SK-N-SH (cell line): ENCODE results near the gene CTNNA3. TPM values are rescaled to one million over a fixed set of nuclear protein-coding genes. Genes with fewer than 3 reads are reported as not detected.

Experiments
- CTCF ChIA-PET: fragments of 300-600, 350-600 bp; formaldehyde crosslinking; extraction: SDS; loops from one replicate; lab custom pipeline; 2021; lab: Yijun Ruan, JAX
- POLR2A ChIA-PET: fragments of 350-600 bp; sonication (Branson Sonifier 250); formaldehyde crosslinking; extraction: SDS; loops from one replicate; lab custom pipeline; 2020; ENCODE audit warnings: antibody characterized with exemption, inconsistent platforms; lab: Yijun Ruan, JAX
- DNase-seq: peaks from one replicate; pipeline ENCODE4 v3.0.0; 2012
- H2AFZ ChIP-seq: fragments of 200-600 bp; sonication (generic); 2 replicates; pipeline ENCODE4 v1.8.1; 2016; ENCODE audit warnings: antibody characterized with exemption, mild to moderate bottlenecking, low read depth
- H3F3A ChIP-seq: fragments of 200-600 bp; sonication (generic); replicated peaks from 2 replicates; pipeline ENCODE3; 2016; ENCODE audit warnings: antibody characterized with exemption, mild to moderate bottlenecking; ENCODE audit not compliant: insufficient read depth
- H3K27ac ChIP-seq, 2 experiments: fragments of 200-500 bp in 1 of 2; fragments of 200-600 bp in 1 of 2; sonication (Bioruptor generic) in 1 of 2; sonication (generic), shearing (Covaris generic) in 1 of 2; 2 replicates each; pipeline versions ENCODE4 v1.5.1 to v1.6.1; 2014 to 2016; ENCODE audit warnings: low read depth in 2 of 2, inconsistent platforms in 1 of 2, low read length in 1 of 2, mild to moderate bottlenecking in 1 of 2, mixed read lengths in 1 of 2
- H3K27me3 ChIP-seq: fragments of 200-600 bp; sonication (generic), shearing (Covaris generic); 2 replicates; pipeline ENCODE4 v1.6.1; 2016; ENCODE audit warnings: mixed run types; ENCODE audit not compliant: insufficient read depth
- H3K36me3 ChIP-seq, 2 experiments: fragments of 200-500 bp in 1 of 2; fragments of 200-600 bp in 1 of 2; sonication (Bioruptor generic) in 1 of 2; sonication (generic) in 1 of 2; replicated peaks in 1 of 2; 2 replicates each; pipeline versions ENCODE3 to v1.5.1; 2014 to 2016; ENCODE audit warnings: low read length in 1 of 2, mild to moderate bottlenecking in 1 of 2; ENCODE audit not compliant: insufficient read depth in 2 of 2, control insufficient read depth in 1 of 2
- H3K4me1 ChIP-seq, 2 experiments: fragments of 200-500 bp in 1 of 2; fragments of 200-600 bp in 1 of 2; sonication (Bioruptor generic) in 1 of 2; sonication (generic), shearing (Covaris generic) in 1 of 2; 2 replicates each; pipeline versions ENCODE4 v1.5.1 to v1.6.1; 2014 to 2016; ENCODE audit warnings: low read depth in 1 of 2, low read length in 1 of 2, mixed run types in 1 of 2; ENCODE audit not compliant: insufficient read depth in 2 of 2, control insufficient read depth in 1 of 2
- H3K4me2 ChIP-seq: fragments of 200-600 bp; sonication (generic), shearing (Covaris generic); 2 replicates; pipeline ENCODE4 v1.6.1; 2017; ENCODE audit warnings: mixed run types
- H3K4me3 ChIP-seq, 2 experiments: fragments of 200-500 bp in 1 of 2; fragments of 200-600 bp in 1 of 2; sonication (Bioruptor generic) in 1 of 2; sonication (generic), shearing (Covaris generic) in 1 of 2; 2 replicates each; pipeline versions ENCODE4 v1.5.1 to v1.8.1; 2014 to 2016; ENCODE audit warnings: low read depth in 2 of 2, inconsistent platforms in 1 of 2, low read length in 1 of 2, mild to moderate bottlenecking in 1 of 2, mixed read lengths in 1 of 2, moderate library complexity in 1 of 2
- H3K79me2 ChIP-seq: fragments of 200-600 bp; sonication (generic); 2 replicates; pipeline ENCODE4 v1.8.1; 2017; ENCODE audit warnings: mild to moderate bottlenecking; ENCODE audit not compliant: insufficient read depth
- H3K9ac ChIP-seq: fragments of 200-600 bp; sonication (generic); 2 replicates; pipeline ENCODE4 v1.6.1; 2017; ENCODE audit warnings: mixed run types
- H3K9me2 ChIP-seq: fragments of 200-600 bp; sonication (generic); 2 replicates; pipeline ENCODE4 v1.6.1; 2017; ENCODE audit warnings: mixed run types
- H3K9me3 ChIP-seq: fragments of 200-600 bp; sonication (generic); 2 replicates; pipeline ENCODE4 v1.6.1; 2017; ENCODE audit warnings: mixed run types, mild to moderate bottlenecking, moderate library complexity
- H4K20me1 ChIP-seq: fragments of 200-600 bp; sonication (generic); 2 replicates; pipeline ENCODE4 v1.6.1; 2017; ENCODE audit warnings: mild to moderate bottlenecking, mixed run types; ENCODE audit not compliant: insufficient read depth
- EP300 ChIP-seq, 2 experiments: IDR thresholded peaks; 2 replicates each; pipeline versions ENCODE4 v1.4.0 to v1.6.1; 2012; ENCODE audit warnings: borderline replicate concordance in 1 of 2, low read depth in 1 of 2, low read length in 1 of 2
- EZH2phosphoT487 ChIP-seq: fragments of 200-600 bp; sonication (generic); IDR thresholded peaks from 2 replicates; pipeline ENCODE4 v1.6.1; 2017; ENCODE audit warnings: low read depth, mixed run types, mild to moderate bottlenecking, antibody characterized with exemption, moderate library complexity, borderline replicate concordance
- FOSL2 ChIP-seq: IDR thresholded peaks from 2 replicates; pipeline ENCODE4 v1.4.0; 2012; ENCODE audit warnings: low read depth, mild to moderate bottlenecking, moderate library complexity, borderline replicate concordance
- FOXJ3 ChIP-seq: sonication (generic); formaldehyde crosslinking; IDR thresholded peaks from 2 replicates; pipeline ENCODE4 v1.5.1; 2020; ENCODE audit warnings: mild to moderate bottlenecking, missing genetic modification reagents
- FOXM1 ChIP-seq: IDR thresholded peaks from 2 replicates; pipeline ENCODE4 v1.4.0; 2012; ENCODE audit warnings: low read depth, mild to moderate bottlenecking
- GABPA ChIP-seq: IDR thresholded peaks from 2 replicates; pipeline ENCODE4 v1.4.0; 2012; ENCODE audit warnings: low read depth, mild to moderate bottlenecking
- GATA2 ChIP-seq: sonication (generic); formaldehyde crosslinking; IDR thresholded peaks from 2 replicates; pipeline ENCODE4 v1.5.0; 2020; ENCODE audit warnings: mild to moderate bottlenecking, missing genetic modification reagents
- JUND ChIP-seq: IDR thresholded peaks from 2 replicates; pipeline ENCODE4 v1.4.0; 2012
- MXI1 ChIP-seq: IDR thresholded peaks from 2 replicates; pipeline ENCODE4 v1.6.1; 2012; ENCODE audit warnings: mild to moderate bottlenecking, low read depth, low read length, improper control_type of control experiment
- POLR2AphosphoS5 ChIP-seq: IDR thresholded peaks from 2 replicates; pipeline ENCODE4 v1.6.1; 2012; ENCODE audit warnings: low read depth, low read length
- RCOR1 ChIP-seq: fragments of 150-350 bp; IDR thresholded peaks from 2 replicates; pipeline ENCODE4 v1.6.1; 2017; ENCODE audit warnings: antibody characterized with exemption, low read length
- RFX5 ChIP-seq: IDR thresholded peaks from 2 replicates; pipeline ENCODE4 v1.6.1; 2012; ENCODE audit warnings: mild to moderate bottlenecking, improper control_type of control experiment, low read length
- SIN3A ChIP-seq: IDR thresholded peaks from 2 replicates; pipeline ENCODE4 v1.6.1; 2012; ENCODE audit warnings: low read depth, mild to moderate bottlenecking, low read length, moderate library complexity, borderline replicate concordance
- TAF1 ChIP-seq: IDR thresholded peaks from 2 replicates; pipeline ENCODE4 v1.6.1; 2012; ENCODE audit warnings: low read depth, mild to moderate bottlenecking, low read length, moderate library complexity, borderline replicate concordance
- TEAD4 ChIP-seq: IDR thresholded peaks from 2 replicates; pipeline ENCODE4 v1.4.0; 2012; ENCODE audit warnings: mild to moderate bottlenecking, borderline replicate concordance; ENCODE audit not compliant: insufficient read depth
- YY1 ChIP-seq: IDR thresholded peaks from 2 replicates; pipeline ENCODE4 v1.4.0; 2012; ENCODE audit warnings: low read depth, mild to moderate bottlenecking
- WGBS: methylation state at CpG from one replicate; pipeline ENCODE4 v1.1.6; 2017; ENCODE audit warnings: low lambda C conversion rate; 5-methylcytosine and 5-hydroxymethylcytosine counted together
- polyA plus RNA-seq, 3 experiments: library from polyadenylated mRNA; depleted of rRNA; stranded (reverse); fragments of >200 nt; gene quantifications; 2 replicates each; pipeline ENCODE4 v1.2.3, GENCODE V29; 2012
- TF ChIP-seq, protein P1 (sequence below): IDR thresholded peaks from 2 replicates; pipeline ENCODE4; 2012
- TF ChIP-seq, protein P2 (sequence below): IDR thresholded peaks from 2 replicates; pipeline ENCODE4 v1.4.0; 2012; ENCODE audit warnings: low read depth, borderline replicate concordance
- TF ChIP-seq, protein P3 (sequence below): IDR thresholded peaks from 2 replicates; pipeline ENCODE4 v1.6.1; 2012; ENCODE audit warnings: mild to moderate bottlenecking, low read depth, low read length, moderate library complexity
- TF ChIP-seq, protein P4 (sequence below): IDR thresholded peaks from 2 replicates; pipeline ENCODE4 v1.4.0; 2012; ENCODE audit warnings: low read depth

CTNNA3 gene
- polyA plus RNA-seq, 1 of the 3 experiments (the other 2 are of a cell fraction), result not detected

DNA sequence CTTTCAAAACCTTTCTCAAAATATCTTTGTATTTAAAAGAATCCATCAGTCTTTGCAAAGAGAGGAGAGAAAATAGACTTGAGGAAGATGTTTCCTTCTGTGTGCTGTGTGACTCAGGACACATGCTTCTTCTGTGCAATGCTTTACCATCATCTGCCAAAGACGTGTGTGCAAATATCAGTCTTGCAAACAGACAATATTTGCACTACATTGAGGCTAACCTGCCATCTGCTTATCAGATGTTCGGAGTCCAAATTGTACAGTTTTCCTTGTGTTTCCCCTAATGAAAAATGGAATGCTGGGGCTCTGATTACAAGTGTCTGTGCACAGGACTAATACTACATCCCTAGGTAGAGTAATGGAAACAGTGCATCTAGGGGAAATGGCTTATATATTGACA, 1123.3 kb downstream of the CTNNA3 start (continued):
- TF ChIP-seq, protein P1, sequence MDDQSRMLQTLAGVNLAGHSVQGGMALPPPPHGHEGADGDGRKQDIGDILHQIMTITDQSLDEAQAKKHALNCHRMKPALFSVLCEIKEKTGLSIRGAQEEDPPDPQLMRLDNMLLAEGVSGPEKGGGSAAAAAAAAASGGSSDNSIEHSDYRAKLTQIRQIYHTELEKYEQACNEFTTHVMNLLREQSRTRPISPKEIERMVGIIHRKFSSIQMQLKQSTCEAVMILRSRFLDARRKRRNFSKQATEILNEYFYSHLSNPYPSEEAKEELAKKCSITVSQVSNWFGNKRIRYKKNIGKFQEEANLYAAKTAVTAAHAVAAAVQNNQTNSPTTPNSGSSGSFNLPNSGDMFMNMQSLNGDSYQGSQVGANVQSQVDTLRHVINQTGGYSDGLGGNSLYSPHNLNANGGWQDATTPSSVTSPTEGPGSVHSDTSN, result no peak
- TF ChIP-seq YY1, result no peak
- TF ChIP-seq, protein P2, sequence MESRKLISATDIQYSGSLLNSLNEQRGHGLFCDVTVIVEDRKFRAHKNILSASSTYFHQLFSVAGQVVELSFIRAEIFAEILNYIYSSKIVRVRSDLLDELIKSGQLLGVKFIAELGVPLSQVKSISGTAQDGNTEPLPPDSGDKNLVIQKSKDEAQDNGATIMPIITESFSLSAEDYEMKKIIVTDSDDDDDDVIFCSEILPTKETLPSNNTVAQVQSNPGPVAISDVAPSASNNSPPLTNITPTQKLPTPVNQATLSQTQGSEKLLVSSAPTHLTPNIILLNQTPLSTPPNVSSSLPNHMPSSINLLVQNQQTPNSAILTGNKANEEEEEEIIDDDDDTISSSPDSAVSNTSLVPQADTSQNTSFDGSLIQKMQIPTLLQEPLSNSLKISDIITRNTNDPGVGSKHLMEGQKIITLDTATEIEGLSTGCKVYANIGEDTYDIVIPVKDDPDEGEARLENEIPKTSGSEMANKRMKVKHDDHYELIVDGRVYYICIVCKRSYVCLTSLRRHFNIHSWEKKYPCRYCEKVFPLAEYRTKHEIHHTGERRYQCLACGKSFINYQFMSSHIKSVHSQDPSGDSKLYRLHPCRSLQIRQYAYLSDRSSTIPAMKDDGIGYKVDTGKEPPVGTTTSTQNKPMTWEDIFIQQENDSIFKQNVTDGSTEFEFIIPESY, result no peak
- TF ChIP-seq RCOR1, result no peak
- TF ChIP-seq MXI1, result no peak

DNA sequence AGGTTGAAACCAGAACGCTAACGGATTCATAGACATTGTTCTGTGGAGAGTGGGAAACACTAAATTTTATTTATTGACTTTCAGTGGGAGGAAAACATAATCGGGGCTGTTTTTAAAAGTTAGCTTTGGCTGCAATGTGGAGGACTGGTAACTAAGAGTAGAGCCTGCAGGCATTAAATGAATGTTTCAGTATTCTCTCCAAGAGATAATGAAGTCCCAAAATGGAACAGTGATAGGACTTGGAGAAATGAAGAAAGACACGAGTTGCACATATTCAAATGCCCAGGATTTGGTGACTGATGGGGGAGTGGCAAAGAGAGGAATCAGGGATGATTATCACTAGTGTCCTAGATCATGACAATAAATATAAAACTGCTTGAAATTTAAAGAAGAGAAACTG, 1130.0 kb downstream of the CTNNA3 start:
- Histone ChIP-seq H3K9me3 (no peaks in the 10 kb centered on the region), H4K20me1 (no peaks in the 10 kb centered on the region), H2AFZ (no peak overlapping the region), H3K4me1 (no peaks in the 10 kb centered on the region), H3K9me2 (no peaks in the 10 kb centered on the region), H3K27ac (no peak overlapping the region), H3K36me3 (no peaks in the 10 kb centered on the region), H3K4me2 (no peak overlapping the region), H3K4me3 (no peak overlapping the region), H3K27me3 (no peaks in the 10 kb centered on the region), H3F3A (no peaks in the 10 kb centered on the region), H3K9ac (no peak overlapping the region), H3K79me2 (no peaks in the 10 kb centered on the region)
- no peak for DNase-seq
- TF ChIP-seq POLR2AphosphoS5 (no peak), EZH2phosphoT487 (no peak), MXI1 (no peak), SIN3A (no peak), EP300 (IDR thresholded peaks at IDR 0.05; ENCODE audit: borderline replicate concordance in 1 of 2, low read depth in 1 of 2, low read length in 1 of 2) (no peak), JUND (no peak), TAF1 (no peak), GATA2 (CRISPR knock-in tag) (no peak), GABPA (no peak), TEAD4 (no peak), FOSL2 (no peak), RFX5 (no peak), YY1 (no peak), FOXJ3 (CRISPR knock-in tag) (no peak), FOXM1 (no peak)
- TF ChIP-seq, protein P3, sequence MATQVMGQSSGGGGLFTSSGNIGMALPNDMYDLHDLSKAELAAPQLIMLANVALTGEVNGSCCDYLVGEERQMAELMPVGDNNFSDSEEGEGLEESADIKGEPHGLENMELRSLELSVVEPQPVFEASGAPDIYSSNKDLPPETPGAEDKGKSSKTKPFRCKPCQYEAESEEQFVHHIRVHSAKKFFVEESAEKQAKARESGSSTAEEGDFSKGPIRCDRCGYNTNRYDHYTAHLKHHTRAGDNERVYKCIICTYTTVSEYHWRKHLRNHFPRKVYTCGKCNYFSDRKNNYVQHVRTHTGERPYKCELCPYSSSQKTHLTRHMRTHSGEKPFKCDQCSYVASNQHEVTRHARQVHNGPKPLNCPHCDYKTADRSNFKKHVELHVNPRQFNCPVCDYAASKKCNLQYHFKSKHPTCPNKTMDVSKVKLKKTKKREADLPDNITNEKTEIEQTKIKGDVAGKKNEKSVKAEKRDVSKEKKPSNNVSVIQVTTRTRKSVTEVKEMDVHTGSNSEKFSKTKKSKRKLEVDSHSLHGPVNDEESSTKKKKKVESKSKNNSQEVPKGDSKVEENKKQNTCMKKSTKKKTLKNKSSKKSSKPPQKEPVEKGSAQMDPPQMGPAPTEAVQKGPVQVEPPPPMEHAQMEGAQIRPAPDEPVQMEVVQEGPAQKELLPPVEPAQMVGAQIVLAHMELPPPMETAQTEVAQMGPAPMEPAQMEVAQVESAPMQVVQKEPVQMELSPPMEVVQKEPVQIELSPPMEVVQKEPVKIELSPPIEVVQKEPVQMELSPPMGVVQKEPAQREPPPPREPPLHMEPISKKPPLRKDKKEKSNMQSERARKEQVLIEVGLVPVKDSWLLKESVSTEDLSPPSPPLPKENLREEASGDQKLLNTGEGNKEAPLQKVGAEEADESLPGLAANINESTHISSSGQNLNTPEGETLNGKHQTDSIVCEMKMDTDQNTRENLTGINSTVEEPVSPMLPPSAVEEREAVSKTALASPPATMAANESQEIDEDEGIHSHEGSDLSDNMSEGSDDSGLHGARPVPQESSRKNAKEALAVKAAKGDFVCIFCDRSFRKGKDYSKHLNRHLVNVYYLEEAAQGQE, result no peak
- TF ChIP-seq, protein P4, sequence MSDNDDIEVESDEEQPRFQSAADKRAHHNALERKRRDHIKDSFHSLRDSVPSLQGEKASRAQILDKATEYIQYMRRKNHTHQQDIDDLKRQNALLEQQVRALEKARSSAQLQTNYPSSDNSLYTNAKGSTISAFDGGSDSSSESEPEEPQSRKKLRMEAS, result no peak
- TF ChIP-seq, protein P2, result no peak
- TF ChIP-seq, protein P1, result no peak
- ChIA-PET POLR2A (no interaction called here), CTCF (interaction anchor here (1.0 kb wide), 1 partner anchor 18 kb away, joined by 4 read pairs; no protein-coding TSS in a partner anchor)
- WGBS, result 2% methylated on average over 4 of the region's 4 CpGs
